ENCODE measurements around the gene TGFBI. TPM values are rescaled to one million over a fixed set of nuclear protein-coding genes. Genes with fewer than 3 reads are reported as not detected.

TGFBI gene
- total RNA-seq, result 464 and 600 TPM in 2 replicates

GRCh38 chr5:136028782-136029742 lies at the start of gene TGFBI:
TSS of gene TGFBI (plus strand) at chr5:136028988. CDS start at chr5:136029056, 68 bp downstream.

Small RNA genes within 50 kb of the gene (small RNA-seq; reads per million reads assigned to genes)
- gene VTRNA2-1, result 6.0 reads per million, percentile 82 among the genes with 10 or more reads in this experiment

Other genes with a start within 250 kb of the TGFBI start
- gene SLC25A48, start 194.3 kb upstream of the TGFBI start, total RNA-seq, result not detected in 2 replicates
- not detected in 2 replicates for gene IL9, start 133.1 kb upstream of the TGFBI start, total RNA-seq
- gene LECT2, start 74.0 kb upstream of the TGFBI start, total RNA-seq, result not detected in 2 replicates
- 69.0 and 78.0 TPM in 2 replicates for gene SMAD5, start 103.9 kb downstream of the TGFBI start, total RNA-seq
- not detected in 2 replicates for gene SMIM32, start 164.2 kb downstream of the TGFBI start, total RNA-seq